ENCODE measurements around the gene STOM.

Gene STOM

DNA sequence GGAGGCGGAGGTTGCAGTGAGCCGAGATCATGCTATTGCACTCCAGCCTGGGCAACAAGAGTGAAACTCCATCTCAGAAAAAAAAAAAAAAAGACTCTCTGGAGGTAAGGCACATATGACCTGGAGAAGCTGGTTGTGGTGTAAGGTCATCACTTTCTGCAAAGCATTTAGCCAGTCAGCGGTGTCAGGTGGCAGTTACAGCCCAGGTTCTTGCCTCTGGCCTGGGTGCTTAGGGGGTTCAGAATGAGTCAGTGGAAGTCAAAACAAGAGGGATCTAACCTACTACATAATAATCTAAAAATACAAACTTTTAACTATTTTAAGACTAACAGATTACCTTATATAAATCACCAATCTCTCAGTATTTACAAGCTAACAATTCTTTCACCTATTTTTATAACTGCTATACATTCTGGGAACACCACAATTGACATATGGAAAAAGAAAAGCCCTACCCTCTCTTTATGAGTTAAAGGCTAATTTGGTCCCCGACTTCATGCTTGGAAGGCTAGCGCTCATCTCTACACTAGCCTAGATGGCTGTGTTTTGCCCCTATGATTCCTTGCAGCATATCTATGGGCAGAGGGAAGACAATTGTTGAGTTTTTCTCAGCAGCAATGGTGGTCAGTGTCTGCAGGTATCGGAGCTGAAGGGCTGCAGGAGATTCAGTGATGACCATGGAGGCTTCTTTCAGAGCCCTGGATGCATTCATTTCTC is 29.2 kb downstream of the STOM start:
- TF ChIP-seq SIN3A (IDR thresholded peaks at IDR 0.05; ENCODE audit: borderline replicate concordance, insufficient read depth, low read length): no peak
- TF ChIP-seq POLR2AphosphoS5 (IDR thresholded peaks at IDR 0.05; ENCODE audit: low read depth, low read length): no peak
- no peak for TF ChIP-seq REST (IDR thresholded peaks at IDR 0.05; ENCODE audit: insufficient read depth in 1 of 2, low read depth in 2 of 2, low read length in 2 of 2)
- no peak for TF ChIP-seq TAF1 (IDR thresholded peaks at IDR 0.05; ENCODE audit: borderline replicate concordance, insufficient read depth, low read length)
- no peak for TF ChIP-seq FOXP2 (optimal IDR thresholded peaks at IDR 0.05; ENCODE audit: borderline replicate concordance, extremely low read depth, extremely low read length, insufficient read depth)

DNA sequence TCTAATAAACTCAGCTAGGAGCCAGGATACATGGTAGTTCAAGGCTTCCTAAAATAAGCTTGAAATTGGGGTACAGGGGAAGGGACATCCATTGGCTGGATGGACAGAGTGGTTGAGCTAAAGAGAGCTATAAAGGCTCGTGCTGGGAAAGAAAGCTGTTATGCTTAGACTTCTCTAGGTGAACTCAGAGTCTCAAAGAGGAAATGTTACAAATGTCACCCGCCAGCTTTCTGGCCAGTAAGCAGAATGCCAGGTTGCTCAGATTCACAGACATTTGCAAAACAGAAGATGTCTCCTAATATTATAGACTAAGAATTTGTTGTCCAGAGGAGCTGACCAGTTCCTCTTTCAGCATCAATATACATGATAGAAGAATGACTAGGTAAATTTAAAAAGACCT is 30.6 kb downstream of the STOM start:
- TF ChIP-seq FOXP2 (optimal IDR thresholded peaks at IDR 0.05; ENCODE audit: borderline replicate concordance, extremely low read depth, extremely low read length, insufficient read depth) (no peak), SIN3A (IDR thresholded peaks at IDR 0.05; ENCODE audit: borderline replicate concordance, insufficient read depth, low read length) (no peak), TAF1 (IDR thresholded peaks at IDR 0.05; ENCODE audit: borderline replicate concordance, insufficient read depth, low read length) (no peak), POLR2AphosphoS5 (IDR thresholded peaks at IDR 0.05; ENCODE audit: low read depth, low read length) (no peak), REST (IDR thresholded peaks at IDR 0.05; ENCODE audit: insufficient read depth in 1 of 2, low read depth in 2 of 2, low read length in 2 of 2) (no peak)

DNA sequence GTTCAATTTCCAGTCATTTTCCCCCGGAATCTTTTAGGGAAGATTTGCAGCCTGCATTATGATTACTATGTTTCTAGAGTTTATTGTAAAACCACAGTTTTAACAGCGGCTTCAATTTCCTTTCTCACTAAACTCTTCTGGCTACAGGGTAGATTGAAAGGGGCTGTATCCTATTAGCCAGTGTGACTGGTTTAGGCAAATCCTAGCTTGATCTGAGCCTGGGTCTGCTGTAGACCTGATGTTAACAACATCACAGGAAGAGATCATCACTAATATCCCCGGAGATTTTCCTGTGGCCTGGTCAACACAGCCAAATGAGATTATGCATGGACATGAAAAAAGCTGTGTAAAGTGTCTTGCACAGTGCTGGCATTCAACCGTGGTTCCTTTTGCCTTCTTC is 33.4 kb downstream of the STOM start:
- TF ChIP-seq SIN3A (IDR thresholded peaks at IDR 0.05; ENCODE audit: borderline replicate concordance, insufficient read depth, low read length) (no peak), REST (IDR thresholded peaks at IDR 0.05; ENCODE audit: insufficient read depth in 1 of 2, low read depth in 2 of 2, low read length in 2 of 2) (no peak), FOXP2 (optimal IDR thresholded peaks at IDR 0.05; ENCODE audit: borderline replicate concordance, extremely low read depth, extremely low read length, insufficient read depth) (no peak), TAF1 (IDR thresholded peaks at IDR 0.05; ENCODE audit: borderline replicate concordance, insufficient read depth, low read length) (no peak), POLR2AphosphoS5 (IDR thresholded peaks at IDR 0.05; ENCODE audit: low read depth, low read length) (no peak)

DNA sequence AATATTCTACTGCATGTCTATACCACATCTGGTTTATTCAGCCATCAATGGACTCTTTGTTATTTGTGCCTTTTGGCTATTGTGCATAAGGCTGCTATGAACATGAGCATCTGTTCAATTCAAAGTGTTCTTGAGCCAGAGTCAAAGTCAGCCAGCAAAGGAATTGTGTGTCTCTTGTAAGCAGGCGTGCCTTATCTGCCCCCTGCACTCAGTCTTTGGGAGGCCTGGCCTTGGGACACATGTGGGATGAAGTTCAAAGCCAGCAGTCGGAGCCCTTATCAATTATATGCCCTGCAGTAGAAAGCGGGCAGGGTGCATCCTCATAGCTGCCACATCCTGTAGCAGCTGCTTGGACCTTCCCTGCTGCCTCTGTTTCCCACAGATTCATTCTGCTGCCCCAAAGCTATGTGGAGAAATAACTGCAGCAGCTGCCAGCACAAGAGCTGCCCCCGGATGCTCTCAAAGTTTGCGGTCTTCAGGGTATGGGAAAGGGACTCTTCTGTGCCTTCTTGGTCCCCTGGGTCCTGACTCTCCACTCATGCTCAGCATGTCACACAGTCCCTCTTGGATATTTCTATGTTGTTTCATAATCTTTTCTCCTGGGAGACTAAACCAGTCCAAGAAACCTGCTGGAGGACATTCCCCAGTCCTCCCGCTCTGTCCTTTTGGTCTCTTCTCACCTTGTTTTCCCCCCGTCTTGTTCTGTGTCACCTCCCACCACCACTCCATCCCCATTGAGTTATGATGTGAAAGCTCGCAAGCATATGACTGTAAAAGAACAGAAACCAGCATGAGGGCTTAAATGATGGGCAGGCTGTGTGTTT is 35.9 kb downstream of the STOM start:
- TF ChIP-seq SIN3A (IDR thresholded peaks at IDR 0.05; ENCODE audit: borderline replicate concordance, insufficient read depth, low read length) (no peak), TAF1 (IDR thresholded peaks at IDR 0.05; ENCODE audit: borderline replicate concordance, insufficient read depth, low read length) (no peak), POLR2AphosphoS5 (IDR thresholded peaks at IDR 0.05; ENCODE audit: low read depth, low read length) (no peak)

GRCh38 chr9:121331992-121332685 is 37.9 kb downstream of the STOM start:
- TF ChIP-seq SIN3A (IDR thresholded peaks at IDR 0.05; ENCODE audit: borderline replicate concordance, insufficient read depth, low read length) (no peak), POLR2AphosphoS5 (IDR thresholded peaks at IDR 0.05; ENCODE audit: low read depth, low read length) (no peak), REST (IDR thresholded peaks at IDR 0.05; ENCODE audit: insufficient read depth in 1 of 2, low read depth in 2 of 2, low read length in 2 of 2) (no peak), TAF1 (IDR thresholded peaks at IDR 0.05; ENCODE audit: borderline replicate concordance, insufficient read depth, low read length) (no peak), FOXP2 (optimal IDR thresholded peaks at IDR 0.05; ENCODE audit: borderline replicate concordance, extremely low read depth, extremely low read length, insufficient read depth) (no peak)
